GM10248 (cell line): ENCODE data around the gene PACSIN1.

ENCODE experiments used
- CTCF ChIA-PET: fragments of 300-600 bp; sonication (Branson Sonifier 250); formaldehyde crosslinking; extraction: SDS; loops from one replicate; lab custom pipeline; 2021; ENCODE audit warnings: antibody characterized with exemption; lab: Yijun Ruan, JAX
- POLR2A ChIA-PET: fragments of 350-650 bp; sonication (Branson Sonifier 250); formaldehyde crosslinking; extraction: SDS; loops from one replicate; lab custom pipeline; 2020; ENCODE audit warnings: antibody characterized with exemption; lab: Yijun Ruan, JAX
- DNase-seq: peaks from one replicate; pipeline ENCODE4 v3.0.0; 2012; ENCODE audit errors: extremely low spot score
- CTCF ChIP-seq: IDR thresholded peaks from 2 replicates; pipeline ENCODE4 v1.5.1; 2012; ENCODE audit warnings: mild to moderate bottlenecking, low read depth; ENCODE audit errors: extremely low read depth, missing control alignments, control extremely low read depth

The PACSIN1 gene

DNA sequence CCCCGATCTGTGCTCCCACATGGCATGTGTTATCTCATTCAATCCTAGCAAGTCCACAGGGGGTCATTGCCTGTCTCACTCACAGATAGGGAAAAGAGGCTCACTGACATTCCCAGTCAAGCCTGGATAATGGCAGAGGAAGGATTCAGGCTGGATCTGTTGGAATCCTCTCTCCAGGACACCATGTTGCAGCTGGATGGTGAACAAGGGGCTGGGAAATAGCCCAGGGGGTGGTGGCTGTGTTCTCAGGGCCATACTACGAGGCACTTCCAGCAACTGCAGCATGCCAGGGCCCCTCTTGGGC lies 95.3 kb downstream of the PACSIN1 start:
- POLR2A ChIA-PET = no interaction called here
- CTCF ChIA-PET = no interaction called here
- no peak for DNase-seq

GRCh38 chr6:34562350-34562749 lies 96.5 kb downstream of the PACSIN1 start:
- TF ChIP-seq CTCF = no peak
- no peak for DNase-seq
- POLR2A ChIA-PET = no interaction called here
- CTCF ChIA-PET = no interaction called here

More for the DNA sequence above, 95.3 kb downstream of the PACSIN1 start:
- no peak for TF ChIP-seq CTCF

DNA sequence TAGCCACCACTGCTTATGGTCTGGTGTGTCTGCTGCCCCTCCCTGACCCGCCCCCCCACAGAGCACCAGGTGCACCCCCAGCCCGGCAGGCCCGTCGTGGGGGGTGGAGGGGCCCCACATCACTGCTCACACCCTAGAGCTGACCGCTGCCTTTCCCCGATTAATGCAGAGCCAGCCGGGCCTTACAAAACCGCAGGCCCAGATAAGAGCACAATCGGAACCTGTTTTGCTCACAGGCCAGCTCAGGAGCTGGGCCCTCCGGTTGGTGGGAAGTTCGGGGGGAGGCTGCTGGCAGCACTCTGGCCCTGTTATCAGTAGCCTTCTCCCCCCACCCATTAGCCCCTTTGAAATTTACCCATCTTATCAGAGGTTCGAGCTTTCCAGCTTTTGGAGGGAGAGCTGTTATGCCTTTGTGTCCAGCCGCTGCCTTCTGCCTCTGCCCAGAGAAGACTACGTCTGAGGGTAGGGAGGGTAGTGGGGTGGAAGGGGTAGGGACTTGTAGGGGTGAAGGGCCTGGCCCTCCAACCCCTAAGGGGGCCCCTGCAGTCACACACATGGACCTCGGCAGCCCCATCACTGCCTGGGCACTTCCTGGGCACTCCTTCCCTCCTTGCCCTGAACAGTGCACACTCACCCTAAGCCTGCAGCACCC lies 97.1 kb downstream of the PACSIN1 start:
- no peak for TF ChIP-seq CTCF
- CTCF ChIA-PET = no interaction called here
- DNase-seq = no peak
- POLR2A ChIA-PET = no interaction called here

DNA sequence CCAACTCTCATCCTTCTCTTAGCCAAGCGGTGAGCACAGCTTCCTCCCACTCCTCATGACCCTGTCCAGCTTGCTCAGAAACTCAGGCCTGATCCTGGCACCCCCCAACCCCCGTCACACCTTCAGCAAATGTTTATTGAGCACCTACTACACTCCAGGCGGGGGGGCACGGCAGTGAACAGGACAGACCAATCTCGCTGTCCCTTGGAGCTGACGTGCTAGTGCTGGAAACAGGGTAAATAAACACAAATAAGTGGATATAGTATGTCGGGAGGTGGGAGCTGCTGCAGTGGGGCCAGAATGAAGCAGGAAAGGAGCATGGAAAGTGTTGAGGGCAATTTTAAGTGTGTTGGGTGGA lies 97.6 kb downstream of the PACSIN1 start:
- CTCF ChIA-PET = no interaction called here
- POLR2A ChIA-PET = no interaction called here
- no peak for DNase-seq
- no peak for TF ChIP-seq CTCF

DNA sequence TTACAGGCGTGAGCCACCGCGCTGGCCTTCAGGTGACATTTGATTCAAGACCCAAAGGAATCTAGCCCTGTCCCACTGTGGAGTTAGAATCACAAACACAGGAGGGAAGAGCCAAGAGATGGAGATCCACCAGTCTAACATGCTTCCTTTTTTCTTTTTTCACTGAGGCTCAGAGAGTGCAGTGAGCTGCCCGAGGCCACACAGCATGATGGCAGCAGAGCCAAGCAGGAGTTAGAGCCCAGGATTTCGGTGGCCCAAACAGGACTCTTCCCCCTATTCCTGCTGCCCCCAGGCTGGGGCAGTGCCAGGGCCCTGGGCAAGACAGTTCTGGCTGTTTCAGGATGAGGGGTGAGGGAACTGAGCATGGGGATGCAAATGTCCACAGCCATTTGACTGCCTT lies 98.3 kb downstream of the PACSIN1 start:
- no peak for DNase-seq
- no peak for TF ChIP-seq CTCF
- POLR2A ChIA-PET = no interaction called here
- CTCF ChIA-PET = interaction anchor here (1.0 kb wide), 1 partner anchor 8 kb away, joined by 4 read pairs; the partner anchor contains the start of gene SPDEF

- no peak for TF ChIP-seq CTCF
- CTCF ChIA-PET = interaction anchor here (1.0 kb wide), 1 partner anchor 370 kb away, joined by 3 read pairs; no protein-coding TSS in a partner anchor
- DNase-seq = no peak
- POLR2A ChIA-PET = no interaction called here
These were observed 99.9 kb downstream of the PACSIN1 start for GRCh38 chr6:34565722-34566137.
